Measurements from ENCODE around the gene MSRB3.
"Not testable (repeated sequence)": the region's sequence is repeated elsewhere in the genome, so short reads cannot be mapped to it uniquely, and the experiment has no call there.

The MSRB3 gene

GRCh38 chr12:65459545-65459944 lies 181.1 kb downstream of the MSRB3 start:
- no peak for DNase-seq (ENCODE audit: low spot score)

DNA sequence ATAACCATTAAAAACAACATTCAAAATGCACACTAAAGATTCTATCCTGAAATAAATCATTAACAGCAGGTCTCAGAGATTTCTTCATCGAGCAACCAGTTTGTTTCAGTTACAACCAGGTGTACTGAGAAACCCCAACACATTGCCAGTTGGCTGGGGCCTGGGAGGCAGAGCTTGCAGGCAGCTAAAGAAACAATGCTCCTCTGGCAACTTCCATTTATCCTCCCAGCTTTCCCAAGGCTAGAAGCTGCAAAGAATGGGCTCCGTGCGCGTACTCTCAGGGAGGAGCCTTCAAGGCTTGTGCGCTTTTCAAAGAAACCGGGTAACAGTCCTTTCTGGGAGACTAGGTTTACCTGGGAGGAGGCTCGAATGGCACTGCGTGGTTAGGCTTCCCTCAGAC lies 181.6 kb downstream of the MSRB3 start:
- DNase-seq (ENCODE audit: low spot score) = no peak

DNA sequence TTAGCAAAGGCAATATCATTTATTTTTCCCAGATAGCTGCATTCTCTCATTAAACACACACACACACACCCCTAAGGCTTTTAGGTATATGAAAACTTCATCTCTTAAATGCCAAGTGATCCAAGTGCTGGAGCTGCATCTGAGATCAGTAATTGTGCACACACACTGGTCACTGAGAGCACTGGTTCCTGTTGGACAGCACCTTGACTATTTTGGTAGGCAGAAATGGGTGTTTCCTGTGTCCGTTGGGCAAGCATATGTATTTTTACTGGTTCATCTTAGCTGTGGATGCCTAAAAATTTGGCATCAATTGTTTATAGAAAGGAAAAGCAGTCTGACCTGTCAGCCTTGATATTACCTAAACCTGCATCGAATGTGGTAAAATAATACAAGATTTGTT lies 182.5 kb downstream of the MSRB3 start:
- no peak for DNase-seq (ENCODE audit: low spot score)

- no peak for DNase-seq (ENCODE audit: low spot score)
Measured at GRCh38 chr12:65462484-65462883, 184.0 kb downstream of the MSRB3 start.

GRCh38 chr12:65463082-65463481 lies 184.6 kb downstream of the MSRB3 start:
- DNase-seq (ENCODE audit: low spot score) = no peak

GRCh38 chr12:65463611-65464010 lies 185.1 kb downstream of the MSRB3 start:
- no peak for DNase-seq (ENCODE audit: low spot score)

DNA sequence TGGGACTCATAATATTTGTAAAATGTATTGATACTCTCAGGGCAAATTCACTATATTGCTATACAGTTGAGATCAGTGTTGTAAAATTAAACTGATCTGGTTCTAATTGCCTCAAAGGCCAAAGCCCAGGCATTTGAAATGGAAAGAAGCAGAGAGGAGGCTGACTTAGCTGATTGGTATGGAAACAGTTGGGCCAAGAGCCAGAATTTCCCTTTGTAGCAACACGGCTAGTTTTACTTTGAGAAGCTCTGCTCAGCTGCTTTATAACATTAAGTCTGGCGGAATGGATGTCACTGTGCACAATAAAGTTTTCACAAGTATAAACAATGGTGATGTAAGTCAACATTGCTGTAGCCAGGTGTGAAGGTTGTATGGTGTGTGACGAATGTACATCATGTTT lies 186.4 kb downstream of the MSRB3 start:
- DNase-seq (ENCODE audit: low spot score) = no peak

DNA sequence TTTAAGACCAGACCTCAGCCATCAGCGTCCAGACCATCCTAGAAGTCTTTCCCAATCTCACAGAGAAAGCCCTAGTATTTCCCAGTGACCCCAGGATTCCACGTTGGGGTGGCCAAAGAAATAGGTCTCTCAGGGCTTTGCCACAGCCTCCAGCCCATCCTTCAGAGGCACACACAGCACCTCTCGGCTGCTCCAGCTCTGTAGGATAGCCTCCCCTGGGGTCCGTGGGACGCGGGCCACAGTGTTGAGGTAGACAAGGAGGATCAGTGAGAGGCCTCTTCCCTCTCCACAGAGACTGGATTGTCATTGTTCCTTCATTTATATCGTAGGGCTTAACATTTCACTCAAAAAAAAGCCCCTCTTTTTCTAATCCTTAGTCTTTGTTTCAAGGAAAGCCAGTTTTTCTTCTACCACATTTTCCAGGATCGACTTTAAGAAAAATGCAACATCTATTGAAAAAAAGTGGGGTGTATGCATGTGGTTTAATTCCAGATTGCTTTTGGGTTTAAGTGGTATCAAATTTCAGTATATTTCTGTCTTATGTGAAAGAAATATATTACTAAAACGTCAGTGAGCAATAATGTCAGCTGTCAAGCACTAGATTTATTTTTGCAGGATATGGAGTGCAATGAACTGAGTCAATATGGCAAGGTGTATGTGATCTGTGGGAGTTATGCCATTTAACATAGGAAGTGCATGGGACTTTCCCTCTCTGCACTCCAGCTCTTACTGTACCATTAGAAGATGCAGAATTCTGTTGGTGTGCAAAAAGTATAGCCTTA lies 187.5 kb downstream of the MSRB3 start:
- DNase-seq (ENCODE audit: low spot score) = no peak

DNA sequence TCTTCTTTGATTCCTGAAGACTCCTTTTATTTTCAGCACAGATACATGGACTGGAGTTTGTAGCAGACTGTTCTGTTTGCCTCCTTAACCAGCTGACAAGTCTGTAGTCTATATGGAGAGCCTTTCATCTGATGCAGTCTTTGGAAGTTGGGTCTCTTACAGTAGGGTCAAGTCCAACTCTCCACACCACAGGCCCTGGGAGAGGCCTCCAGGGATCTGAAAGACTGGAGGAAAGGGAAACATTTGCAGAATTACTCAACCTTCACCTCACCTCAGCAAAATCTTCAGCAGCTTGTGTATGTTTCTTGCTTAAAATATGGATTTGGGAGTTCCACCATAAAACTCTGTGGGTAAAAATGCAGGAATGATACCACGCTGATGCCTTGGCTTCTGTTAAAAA lies 188.4 kb downstream of the MSRB3 start:
- DNase-seq (ENCODE audit: low spot score) = no peak

- no peak for DNase-seq (ENCODE audit: low spot score)
Measured at GRCh38 chr12:65470256-65470655, 191.8 kb downstream of the MSRB3 start.

DNA sequence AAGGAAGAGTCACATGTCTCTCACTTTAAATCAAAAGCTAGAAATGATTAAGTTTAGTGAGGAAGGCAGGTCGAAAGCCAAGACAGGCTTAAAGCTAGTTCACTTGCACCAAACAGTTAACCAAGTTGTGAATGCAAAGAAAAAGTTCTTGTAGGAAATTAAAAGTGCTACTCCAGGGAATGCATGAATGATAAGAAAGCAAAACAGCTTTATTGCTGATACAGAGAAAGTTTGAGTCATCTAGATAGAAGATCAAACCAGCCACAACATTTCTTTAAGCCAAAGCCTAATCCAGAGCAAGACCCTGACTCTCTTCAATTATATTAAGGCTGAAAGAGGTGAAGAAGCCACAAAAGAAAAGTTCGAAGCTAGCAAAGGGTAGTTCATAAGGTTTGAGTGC lies 193.6 kb downstream of the MSRB3 start:
- DNase-seq (ENCODE audit: low spot score) = no peak

DNA sequence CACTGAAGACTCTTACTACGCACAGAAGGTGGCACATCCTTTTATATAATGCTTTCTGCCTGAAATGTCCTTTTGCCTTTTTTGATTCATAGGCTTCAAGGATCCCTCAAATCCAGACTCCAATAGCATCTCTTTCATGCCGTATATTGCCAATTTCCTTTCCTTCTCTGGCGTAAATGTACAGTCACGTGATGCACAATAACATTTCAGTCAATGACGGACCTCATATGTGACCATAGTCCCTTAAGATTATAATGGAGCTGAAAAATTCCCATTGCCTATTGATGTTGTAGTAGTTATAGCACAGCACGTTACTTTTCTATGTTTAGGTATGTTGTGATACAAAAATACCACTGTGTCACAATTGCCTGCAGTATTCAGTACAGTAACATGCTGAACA lies 196.3 kb downstream of the MSRB3 start:
- no peak for DNase-seq (ENCODE audit: low spot score)

DNA sequence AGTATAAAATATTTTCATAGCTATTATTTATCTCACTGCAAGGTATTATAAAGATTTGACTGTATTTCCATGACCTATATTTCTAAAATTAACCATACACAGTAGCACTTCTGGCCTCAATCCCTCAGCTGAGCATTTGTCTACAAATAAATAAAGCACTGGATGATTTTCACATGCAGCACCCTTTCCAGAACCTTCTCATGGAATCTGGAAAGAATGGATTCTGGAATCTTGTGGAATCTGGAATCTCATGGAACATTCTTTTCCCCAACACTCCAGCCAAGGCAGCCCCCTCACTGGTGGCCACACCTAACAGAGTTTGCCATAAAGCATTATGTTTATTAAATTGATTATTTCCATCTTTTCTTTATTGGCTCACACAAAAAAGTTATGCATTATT lies 199.2 kb downstream of the MSRB3 start:
- DNase-seq (ENCODE audit: low spot score) = no peak

DNA sequence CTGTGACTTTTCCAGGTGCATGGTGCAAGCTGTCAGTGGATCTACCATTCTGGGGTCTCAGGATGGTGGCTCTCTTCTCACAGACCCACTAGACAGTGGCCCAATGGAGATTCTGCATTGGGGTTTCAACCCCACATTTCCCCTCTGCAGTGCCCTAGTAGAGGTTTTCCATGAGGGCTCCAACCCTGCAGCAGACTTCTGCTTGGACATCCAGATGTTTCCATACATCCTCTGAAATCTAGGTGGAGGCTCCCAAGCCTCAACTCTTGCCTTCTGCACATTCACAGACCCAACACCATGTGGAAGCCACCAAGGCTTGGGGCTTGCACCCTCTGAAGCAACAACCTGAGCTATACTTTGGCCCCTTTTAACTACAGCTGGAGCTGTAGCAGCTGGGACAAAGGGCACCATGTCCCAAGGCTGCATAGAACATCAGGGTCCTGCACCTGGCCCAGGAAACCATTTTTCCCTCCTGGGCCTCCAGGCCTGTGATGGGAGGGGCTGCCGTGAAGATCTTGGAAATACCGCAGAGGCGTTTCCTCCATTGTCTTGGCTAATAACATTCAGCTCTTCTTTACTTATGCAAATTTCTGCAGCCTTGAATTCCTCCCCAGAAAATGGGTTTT lies 205.5 kb downstream of the MSRB3 start:
- DNase-seq (ENCODE audit: low spot score) = not testable (repeated sequence)

DNA sequence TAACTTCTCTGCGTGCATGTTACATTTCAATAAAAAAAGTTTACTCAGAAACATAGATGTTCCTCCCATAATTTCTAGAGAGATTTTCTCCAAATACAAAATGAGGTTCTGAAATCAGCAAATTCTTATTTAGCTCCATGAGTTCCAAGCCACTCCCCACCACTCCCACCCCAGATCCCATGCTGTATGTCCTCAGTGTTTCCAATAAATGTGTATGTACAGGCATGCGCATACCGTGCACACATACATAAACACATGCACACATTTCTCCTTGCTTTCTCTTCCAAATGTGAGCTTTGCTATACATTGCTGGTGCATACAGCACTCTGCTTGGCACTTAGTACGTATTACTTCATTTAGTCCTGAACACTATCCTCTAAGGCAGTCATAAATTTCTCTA lies 209.7 kb downstream of the MSRB3 start:
- DNase-seq (ENCODE audit: low spot score) = no peak

DNA sequence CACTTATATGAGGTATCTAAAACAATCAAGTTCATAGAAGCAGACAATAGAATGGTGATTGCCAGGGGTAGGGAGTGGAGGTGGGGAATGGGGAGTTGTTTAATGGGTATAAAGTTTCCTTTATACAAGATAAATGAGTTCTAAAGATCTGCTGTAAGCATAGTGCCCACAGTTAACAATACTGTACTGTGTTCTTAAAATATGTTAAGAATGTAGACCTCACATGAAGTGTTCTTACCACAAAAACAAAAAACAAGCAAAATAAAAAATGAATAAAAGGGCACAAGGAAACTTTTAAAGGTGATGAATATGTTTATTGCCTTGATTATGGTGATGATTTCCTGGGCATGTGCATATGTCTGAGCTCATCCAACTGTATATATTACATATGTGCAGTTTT lies 211.8 kb downstream of the MSRB3 start:
- no peak for DNase-seq (ENCODE audit: low spot score)

DNA sequence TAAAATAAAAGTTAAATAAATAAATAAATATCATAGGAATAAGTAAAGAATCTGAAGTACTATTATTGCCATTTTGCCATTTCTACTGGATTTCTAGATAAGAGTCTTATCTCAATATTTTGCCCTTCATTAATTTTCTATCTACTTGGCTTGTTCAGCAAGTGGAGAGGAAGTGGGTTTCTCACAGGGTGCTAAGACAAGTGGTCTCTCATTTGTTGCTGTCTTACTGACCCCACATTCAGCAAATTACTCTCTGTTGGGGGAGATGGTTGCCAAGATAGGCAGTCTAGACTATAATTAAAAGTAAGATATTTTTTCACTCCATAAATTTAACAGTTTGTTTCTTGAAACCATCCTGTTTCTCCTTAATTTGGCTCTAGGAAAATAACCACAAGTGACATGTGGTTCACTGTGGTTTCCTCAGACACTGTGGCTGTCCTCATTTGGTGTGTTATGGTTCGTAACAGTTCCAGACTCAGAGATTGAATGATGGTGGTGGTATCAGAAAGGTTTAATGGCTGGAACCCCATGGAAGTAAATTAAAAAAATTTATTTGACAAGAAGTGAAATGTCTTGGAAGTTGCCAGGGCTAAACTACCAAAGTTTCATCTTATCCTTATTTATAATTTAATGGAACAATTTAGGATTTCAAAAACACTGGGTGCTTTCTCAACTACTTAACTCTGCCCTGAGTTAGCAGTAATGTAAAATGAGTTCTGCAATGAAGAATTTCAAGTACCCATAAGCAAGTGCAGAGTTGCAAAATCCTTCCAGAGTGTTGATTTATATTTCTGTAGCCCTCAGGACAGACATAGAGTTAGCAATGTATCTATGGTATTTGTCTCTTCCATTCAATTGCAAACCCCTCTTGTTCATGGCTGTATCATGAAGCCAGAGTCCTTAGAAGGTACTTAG lies 214.8 kb downstream of the MSRB3 start:
- no peak for DNase-seq (ENCODE audit: low spot score)

- no peak for DNase-seq (ENCODE audit: low spot score)
Measured at GRCh38 chr12:65493913-65494245, 215.4 kb downstream of the MSRB3 start.

- no peak for DNase-seq (ENCODE audit: low spot score)
Measured at GRCh38 chr12:65494537-65494936, 216.1 kb downstream of the MSRB3 start.

DNA sequence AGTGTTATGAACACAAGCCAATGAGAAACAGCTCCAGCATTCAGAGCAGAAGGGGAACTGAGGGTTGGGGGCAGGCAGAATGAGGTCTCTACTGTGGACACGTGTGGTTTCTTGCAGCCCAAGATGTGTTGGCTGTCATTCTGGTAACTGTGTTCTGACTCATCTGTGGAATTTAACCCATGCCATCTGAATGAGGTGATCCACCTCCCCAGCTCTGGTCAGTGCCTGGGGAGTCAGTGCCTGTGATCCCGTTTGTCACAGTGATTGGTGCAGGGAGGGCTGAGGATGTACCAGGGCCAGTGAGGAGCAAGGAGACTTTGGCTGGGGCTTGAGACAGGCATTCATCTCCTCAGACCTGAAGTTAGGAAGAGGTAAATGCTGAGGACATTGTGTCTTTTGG lies 216.8 kb downstream of the MSRB3 start:
- no peak for DNase-seq (ENCODE audit: low spot score)

GRCh38 chr12:65496617-65497016 lies 218.1 kb downstream of the MSRB3 start:
- no peak for DNase-seq (ENCODE audit: low spot score)

- no peak for DNase-seq (ENCODE audit: low spot score)
Measured at GRCh38 chr12:65497660-65498059, 219.2 kb downstream of the MSRB3 start.

DNA sequence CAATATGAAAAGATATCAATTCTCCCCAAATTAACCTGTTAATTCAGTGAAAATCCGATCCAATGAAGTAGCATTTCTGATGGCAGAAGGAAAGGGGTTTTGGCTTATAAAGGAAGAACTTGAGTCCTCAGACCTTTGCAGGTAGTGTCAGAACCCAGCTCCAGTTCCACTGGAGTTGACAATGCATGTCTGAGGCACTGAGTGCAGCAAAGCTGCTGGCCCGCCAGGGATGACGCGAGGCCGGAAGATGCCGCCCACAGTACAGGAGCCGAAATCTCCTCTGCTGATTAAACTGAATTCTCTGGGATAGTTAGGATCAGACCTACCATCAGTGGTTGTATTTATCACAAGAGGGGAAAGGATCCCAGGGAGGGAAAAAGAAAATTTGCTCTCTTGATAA lies 220.7 kb downstream of the MSRB3 start:
- DNase-seq (ENCODE audit: low spot score) = no peak

Data from CD4-positive, alpha-beta T cell treated with Interleukin-2 at 100 ng/mL for 4 hours (primary cell).